Body of pancreas (tissue), 4 donors: ENCODE data around the gene OSBPL5.

Experiments used
- CTCF ChIP-seq, 7 experiments: fragments of 450-650 bp in 4 of 7; fragments of 200-600 bp in 3 of 7; sonication (generic) in 3 of 7; IDR thresholded peaks; one replicate each; pipeline ENCODE4 v1.5.1; 2016 to 2019; ENCODE audit warnings: antibody characterized with exemption in 7 of 7
- POLR2A ChIP-seq, 3 donors: fragments of 450-650 bp; IDR thresholded peaks; one replicate each; pipeline ENCODE4 v1.6.1; 2016; ENCODE audit warnings: antibody characterized with exemption in 3 of 3, mild to moderate bottlenecking in 2 of 3

DNA sequence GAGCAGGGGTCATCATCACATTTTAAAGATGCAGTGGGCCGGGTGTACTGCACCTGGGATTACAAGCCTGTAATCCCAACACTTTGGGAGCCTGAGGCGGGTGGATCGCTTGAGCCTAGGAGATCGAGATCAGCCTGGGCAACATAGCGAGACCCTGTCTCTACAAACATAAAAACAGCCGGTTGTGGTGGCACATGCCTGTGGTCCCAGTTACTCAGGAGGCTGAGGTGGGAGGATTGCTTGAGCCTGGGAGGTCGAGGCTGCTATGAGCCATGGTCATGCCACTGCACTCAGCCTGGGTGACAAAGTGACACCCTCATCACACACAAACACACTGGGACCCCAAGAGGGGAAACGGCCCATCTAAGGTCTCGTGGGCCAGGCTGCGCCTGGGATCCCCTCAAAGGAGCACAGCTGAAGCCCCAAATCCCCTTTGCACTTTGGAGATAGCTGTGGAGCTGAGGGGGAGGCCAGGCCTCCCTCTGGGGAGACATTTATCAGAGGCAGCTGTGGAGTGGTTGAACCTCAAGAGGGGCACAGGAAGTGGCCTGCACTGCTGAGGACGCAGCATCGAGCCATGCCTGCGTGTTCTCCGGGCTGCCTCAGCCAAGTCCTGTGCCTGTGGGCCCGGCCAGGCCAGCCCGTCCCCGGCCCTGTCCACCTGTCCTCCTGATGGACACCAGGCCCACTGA, 27.5 kb downstream of the OSBPL5 start:
- TF ChIP-seq CTCF (IDR thresholded peaks at IDR 0.05): no peak
- no peak for TF ChIP-seq POLR2A (IDR thresholded peaks at IDR 0.05)
